ENCODE results near the gene PFDN1. TPM values are rescaled to one million over a fixed set of nuclear protein-coding genes. Genes with fewer than 3 reads are reported as not detected.
A peak's percentile ranks its signal among the peaks of the same experiment; 100 is the strongest.

The PFDN1 gene
- total and polyA plus RNA-seq, 2 experiments from 2014 or later: 84.1 to 98.0 TPM

- H3K9me3 ChIP-seq (ENCODE audit: low read depth): no peaks in the 10 kb centered on the region
- H4K20me1 ChIP-seq (ENCODE audit: insufficient read depth, poor library complexity, severe bottlenecking): peaks cover 8% of the 10 kb centered on the region
- TF ChIP-seq CTCF (IDR thresholded peaks at IDR 0.05; ENCODE audit: poor library complexity) (no peak), EZH2phosphoT487 (IDR thresholded peaks at IDR 0.05; ENCODE audit: low read depth, severe bottlenecking, unreplicated experiment) (no peak), EZH2 (IDR thresholded peaks at IDR 0.05; ENCODE audit: borderline replicate concordance) (no peak)
- peaks cover 71% of the 10 kb centered on the region for H3K79me2 ChIP-seq
- DNase-seq (ENCODE audit: low spot score): no peak
- H3K27ac ChIP-seq: no peak overlapping the region
- no peak overlapping the region for H3K4me3 ChIP-seq
- H3K4me2 ChIP-seq: no peak overlapping the region
- H2AFZ ChIP-seq: no peak overlapping the region
- no peaks in the 10 kb centered on the region for H3K9me2 ChIP-seq (replicated peaks; ENCODE audit: insufficient read depth)
- WGBS (ENCODE audit: low lambda C conversion rate, missing lambda C conversion rate): 98% methylated on average over 6 of the region's 6 CpGs
- peaks cover 16% of the 10 kb centered on the region for H3K4me1 ChIP-seq (ENCODE audit: insufficient read depth)
- H3K36me3 ChIP-seq (replicated peaks; ENCODE audit: insufficient read depth, low read depth): no peaks in the 10 kb centered on the region
- no peaks in the 10 kb centered on the region for H3K27me3 ChIP-seq
Measured at GRCh38 chr5:140256726-140257125, 46.2 kb downstream of the PFDN1 start.

DNA sequence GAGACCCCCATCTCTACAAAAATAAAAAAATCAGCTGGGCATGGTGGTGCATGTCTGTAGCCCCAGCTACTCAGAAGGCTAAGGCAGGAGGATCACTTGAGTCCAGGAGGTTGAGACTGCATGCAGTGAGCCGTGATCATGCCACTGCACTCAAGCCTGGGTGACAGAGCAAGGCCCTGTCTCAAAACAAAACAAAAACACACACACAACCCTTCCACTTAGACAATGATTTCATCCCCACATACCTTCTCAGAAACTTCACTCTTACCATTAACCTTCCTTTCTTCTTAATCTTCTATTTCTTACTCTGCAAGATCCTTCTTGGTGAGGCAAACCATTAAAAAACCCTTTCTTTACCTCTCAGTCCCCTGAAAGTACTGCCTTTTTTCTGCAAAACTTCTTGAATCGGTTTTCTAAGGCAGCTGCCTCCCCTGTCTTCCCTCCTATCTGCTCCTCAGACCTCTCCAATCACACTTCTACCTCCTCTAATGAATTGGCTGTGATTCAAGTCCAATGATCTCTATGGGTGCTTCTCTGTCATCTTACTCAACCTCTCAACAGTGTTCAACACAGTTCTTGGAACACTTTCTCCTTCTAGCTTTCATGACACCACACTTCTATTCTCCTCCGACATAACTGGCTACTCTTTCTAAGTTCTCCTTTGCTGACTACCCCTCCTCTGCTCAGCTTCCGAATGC lies 47.3 kb downstream of the PFDN1 start:
- Histone ChIP-seq H3K27ac (no peak overlapping the region), H3K9me3 (ENCODE audit: low read depth) (no peaks in the 10 kb centered on the region), H3K36me3 (replicated peaks; ENCODE audit: insufficient read depth, low read depth) (no peaks in the 10 kb centered on the region), H3K9me2 (replicated peaks; ENCODE audit: insufficient read depth) (no peaks in the 10 kb centered on the region), H3K4me1 (ENCODE audit: insufficient read depth) (peaks cover 11% of the 10 kb centered on the region), H4K20me1 (ENCODE audit: insufficient read depth, poor library complexity, severe bottlenecking) (peaks cover 8% of the 10 kb centered on the region), H3K4me3 (no peak overlapping the region), H2AFZ (no peak overlapping the region), H3K27me3 (no peaks in the 10 kb centered on the region), H3K79me2 (peaks cover 77% of the 10 kb centered on the region), H3K4me2 (no peak overlapping the region)
- TF ChIP-seq EZH2phosphoT487 (IDR thresholded peaks at IDR 0.05; ENCODE audit: low read depth, severe bottlenecking, unreplicated experiment) (no peak), EZH2 (IDR thresholded peaks at IDR 0.05; ENCODE audit: borderline replicate concordance) (no peak), CTCF (IDR thresholded peaks at IDR 0.05; ENCODE audit: poor library complexity) (no peak)
- DNase-seq (ENCODE audit: low spot score): no peak
- 92% methylated on average over 4 of the region's 4 CpGs for WGBS (ENCODE audit: low lambda C conversion rate, missing lambda C conversion rate)

DNA sequence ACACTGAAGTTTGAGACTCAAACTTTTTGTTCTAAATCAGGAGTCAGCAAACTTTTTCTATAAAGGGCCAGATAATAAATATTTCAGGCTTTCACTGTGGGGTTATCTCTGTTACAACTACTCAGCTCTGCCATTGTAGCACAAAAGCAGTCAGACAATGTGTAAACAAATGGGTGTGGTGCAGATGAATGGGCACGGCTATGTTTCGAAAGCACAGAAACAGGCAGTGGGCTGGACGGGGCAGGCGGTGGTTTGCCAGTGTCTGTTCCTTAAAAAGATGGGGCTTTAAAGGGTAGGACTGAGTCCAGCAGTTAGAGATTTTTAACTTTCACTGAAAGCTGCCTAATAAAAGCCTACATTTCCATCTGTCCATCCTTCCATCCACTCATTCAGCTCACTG lies 48.9 kb downstream of the PFDN1 start:
- Histone ChIP-seq H3K27ac (no peak overlapping the region), H4K20me1 (ENCODE audit: insufficient read depth, poor library complexity, severe bottlenecking) (peaks cover 11% of the 10 kb centered on the region), H2AFZ (no peak overlapping the region), H3K79me2 (peaks cover 71% of the 10 kb centered on the region), H3K36me3 (replicated peaks; ENCODE audit: insufficient read depth, low read depth) (no peaks in the 10 kb centered on the region), H3K4me3 (no peak overlapping the region), H3K27me3 (no peaks in the 10 kb centered on the region), H3K4me2 (peak overlapping the region; percentile 40), H3K4me1 (ENCODE audit: insufficient read depth) (peaks cover 7% of the 10 kb centered on the region), H3K9me2 (replicated peaks; ENCODE audit: insufficient read depth) (no peaks in the 10 kb centered on the region), H3K9me3 (ENCODE audit: low read depth) (no peaks in the 10 kb centered on the region)
- TF ChIP-seq CTCF (IDR thresholded peaks at IDR 0.05; ENCODE audit: poor library complexity): no peak
- TF ChIP-seq EZH2phosphoT487 (IDR thresholded peaks at IDR 0.05; ENCODE audit: low read depth, severe bottlenecking, unreplicated experiment): no peak
- no peak for TF ChIP-seq EZH2 (IDR thresholded peaks at IDR 0.05; ENCODE audit: borderline replicate concordance)
- DNase-seq (ENCODE audit: low spot score): no peak
- 40% methylated on average over 4 of the region's 4 CpGs for WGBS (ENCODE audit: low lambda C conversion rate, missing lambda C conversion rate)

All from hepatocyte (in vitro differentiated cells).